Measurements from ENCODE around the gene RABGAP1L.
"Not testable (repeated sequence)": the region's sequence is repeated elsewhere in the genome, so short reads cannot be mapped to it uniquely, and the experiment has no call there.

Gene RABGAP1L

DNA sequence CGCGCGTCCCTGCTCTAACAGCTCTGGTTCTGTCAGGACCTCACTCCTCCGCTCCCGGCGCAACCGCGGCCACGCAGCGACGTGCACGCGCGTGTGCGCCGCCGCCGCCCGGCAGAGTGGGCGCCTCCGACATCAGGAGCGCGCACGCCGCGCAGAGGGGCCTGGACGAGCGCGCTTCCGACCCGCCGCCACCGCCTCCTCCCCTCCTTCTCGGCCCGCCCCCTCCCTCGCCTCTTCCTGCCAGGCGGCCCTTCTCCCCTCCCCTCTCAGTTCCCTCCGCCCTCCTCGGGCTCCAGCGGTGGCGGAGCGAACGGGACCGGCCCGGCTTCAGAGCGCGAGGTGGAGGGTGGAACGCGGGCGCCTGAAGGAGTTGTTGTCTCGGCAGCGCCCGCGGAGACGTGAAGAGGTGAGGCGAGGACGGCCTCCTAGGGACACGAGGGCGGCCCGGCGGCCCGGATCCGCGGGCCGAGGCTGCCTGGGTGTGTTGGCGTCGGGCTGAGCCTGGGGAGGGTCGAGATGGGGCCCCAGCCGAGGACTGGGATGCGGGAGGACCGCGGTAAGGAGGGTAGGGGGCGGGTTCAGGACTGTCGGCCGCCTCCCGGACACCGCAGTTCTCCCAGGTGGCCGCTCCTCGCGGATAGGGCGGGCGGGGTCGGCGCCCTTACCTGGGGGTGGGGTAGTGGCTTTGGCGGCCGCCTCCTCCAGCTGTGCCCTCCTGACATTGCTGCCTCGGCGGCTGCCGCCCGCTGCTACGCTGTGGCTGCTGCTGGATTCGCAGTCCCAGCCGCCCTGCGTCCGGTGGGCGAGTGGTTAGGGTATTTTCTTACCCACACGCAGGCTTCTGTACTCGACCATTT, at the start of gene RABGAP1L:
RABGAP1L (plus strand) TSS at position 269 of the 857 bp plus-strand sequence.
- peak; percentile 89 for DNase-seq

DNA sequence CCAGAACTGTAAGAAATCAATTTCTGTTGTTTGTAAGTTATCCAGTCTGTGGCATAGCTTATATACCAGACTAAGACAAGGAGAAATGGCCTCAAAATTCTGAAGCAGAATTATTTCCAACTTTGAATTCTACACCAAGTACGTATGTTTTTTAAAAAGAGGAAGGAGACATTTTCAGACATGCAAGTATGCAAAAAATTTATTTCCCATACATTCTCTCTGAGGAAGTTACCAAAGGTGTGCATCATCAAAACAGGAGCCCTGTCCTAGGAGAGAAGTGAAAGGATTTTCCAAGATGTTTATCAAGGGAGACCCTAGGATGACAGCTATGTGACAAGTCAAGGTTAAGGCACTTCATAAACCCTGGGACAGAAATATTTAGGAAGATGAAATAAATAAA, 49.3 kb upstream of the RABGAP1L start:
- no peak for DNase-seq

DNA sequence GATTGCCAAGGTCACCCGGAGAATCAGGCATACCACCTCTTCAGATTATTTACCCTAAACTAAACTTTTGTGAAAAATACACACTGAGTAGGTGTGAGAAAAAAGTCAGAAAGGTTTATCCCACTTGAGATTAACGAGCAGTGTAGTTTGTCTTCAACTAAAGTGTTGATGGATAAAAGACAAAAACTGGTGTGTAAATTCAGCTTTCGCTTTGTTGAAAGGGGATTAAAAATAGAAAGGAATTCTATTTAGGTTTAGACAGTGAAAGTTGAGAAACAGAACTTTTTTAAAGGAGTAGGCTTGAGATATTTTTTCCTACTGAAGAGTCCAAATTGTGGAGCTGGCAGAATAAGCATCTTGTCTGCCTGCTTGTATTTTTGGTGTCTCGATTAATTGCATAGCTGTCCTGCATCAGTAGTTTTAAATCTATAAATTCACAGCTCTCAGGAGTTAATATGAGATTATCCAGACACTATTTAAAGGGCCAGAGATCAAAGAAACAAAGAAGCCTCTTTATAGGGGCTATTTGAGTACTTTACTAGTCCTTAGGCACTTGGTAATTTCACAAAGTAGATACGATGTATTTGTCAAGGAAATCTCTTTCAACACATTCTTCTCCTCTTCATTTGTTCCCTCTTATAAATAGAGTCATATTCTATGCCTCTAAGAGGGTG, 46.7 kb upstream of the RABGAP1L start:
- no peak for DNase-seq

DNA sequence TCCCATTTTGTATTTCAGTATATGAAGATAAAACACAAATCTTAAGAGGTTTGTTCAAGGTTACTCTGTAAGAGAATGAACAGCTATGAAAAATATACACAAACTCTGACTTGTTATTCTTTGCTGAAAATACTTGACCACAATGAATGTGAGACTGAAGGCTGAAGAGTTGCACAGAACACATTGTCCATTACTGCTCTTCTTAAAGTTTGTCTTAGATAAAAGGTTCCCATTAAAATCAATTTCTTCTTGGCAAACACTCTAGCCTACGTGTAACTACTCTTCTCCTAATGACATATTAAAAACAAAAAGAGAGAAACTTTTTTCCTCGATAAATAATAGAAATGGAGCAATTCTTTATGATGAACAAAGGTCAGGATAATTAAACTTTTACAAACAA, 45.2 kb upstream of the RABGAP1L start:
- DNase-seq = no peak

DNA sequence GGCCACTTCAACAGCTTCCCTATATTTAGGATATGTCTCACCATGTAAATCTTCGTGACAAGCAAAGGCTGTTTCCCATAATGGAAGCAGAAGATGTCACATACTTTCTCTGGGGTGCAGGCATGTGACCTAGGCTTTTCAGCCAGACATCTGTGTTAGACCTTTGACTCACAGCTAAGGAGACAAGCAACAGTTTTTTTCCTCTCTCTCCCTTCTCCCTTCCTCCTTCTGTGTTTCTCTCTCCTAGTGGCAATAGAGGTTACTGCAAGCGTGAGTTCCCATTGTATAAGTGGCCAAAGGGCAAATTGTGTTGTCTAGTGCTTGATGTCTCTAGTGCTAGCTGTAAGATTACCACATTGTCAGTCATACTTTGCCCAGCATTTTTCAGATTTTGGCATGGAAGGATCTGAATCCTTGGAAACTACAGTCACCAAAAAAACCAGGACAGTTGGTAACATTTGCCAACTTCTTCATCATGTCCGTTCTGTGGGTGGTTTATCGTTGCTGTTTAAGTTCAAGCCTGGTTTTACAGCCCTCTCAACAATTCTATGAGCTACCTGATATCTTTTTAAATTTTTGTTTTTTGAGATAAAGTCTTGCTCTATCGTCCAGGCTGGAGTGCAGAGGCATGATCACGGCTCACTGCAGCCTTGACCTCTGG, 44.4 kb upstream of the RABGAP1L start:
- DNase-seq = no peak

DNA sequence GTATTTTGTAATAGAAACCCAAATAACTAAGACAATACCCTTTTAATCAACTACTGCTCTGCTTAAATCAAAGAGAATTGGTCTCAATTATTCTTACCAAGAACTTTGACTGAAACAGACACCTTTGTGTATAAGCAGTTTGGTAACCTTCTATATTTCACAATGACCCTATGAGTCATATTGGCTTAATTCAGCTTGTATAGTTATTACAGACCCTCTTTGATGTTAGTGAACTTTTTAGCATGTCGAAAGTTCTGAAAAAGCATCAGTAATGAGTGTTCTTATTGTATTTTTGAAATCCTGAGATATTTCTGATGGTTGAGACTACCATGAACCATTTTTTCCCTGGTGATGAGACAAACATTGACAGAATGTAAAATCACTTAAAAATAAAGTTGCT, 43.3 kb upstream of the RABGAP1L start:
- no peak for DNase-seq

DNA sequence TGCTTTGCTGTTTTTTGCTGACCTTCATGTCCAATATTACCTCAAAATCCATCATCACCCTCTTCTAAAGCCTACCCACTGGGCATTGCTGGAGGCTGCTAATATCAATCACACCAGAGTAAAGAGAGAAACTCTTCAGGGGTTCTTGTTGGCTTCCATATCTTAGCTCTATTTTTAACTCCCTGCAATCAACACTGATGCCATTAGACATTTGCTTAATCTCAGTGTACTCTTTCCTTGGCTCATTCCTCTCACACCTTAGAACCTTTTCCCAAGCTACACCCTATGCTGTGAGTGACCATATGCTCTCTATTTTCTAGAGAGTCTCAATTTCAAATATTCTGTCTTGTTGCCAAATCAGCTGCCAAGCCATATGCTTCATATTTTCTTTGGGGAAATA, 40.6 kb upstream of the RABGAP1L start:
- DNase-seq = no peak

DNA sequence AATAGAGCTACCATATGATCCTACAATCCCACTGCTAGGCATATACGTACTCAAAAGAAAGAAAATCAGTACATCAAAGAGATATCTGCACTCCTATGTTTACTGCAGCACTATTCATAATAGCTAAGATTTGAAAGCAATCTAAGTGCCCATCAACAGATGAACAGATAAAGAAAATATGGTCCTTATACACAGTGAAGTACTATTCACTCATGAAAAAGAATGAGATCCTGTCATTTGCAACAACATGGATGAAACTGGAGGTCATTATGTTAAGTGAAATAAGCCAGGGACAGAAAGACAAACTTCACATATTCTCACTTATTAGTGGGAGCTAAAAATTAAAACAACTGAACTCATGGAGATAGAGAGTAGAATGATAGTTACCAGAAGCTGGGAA, 37.0 kb upstream of the RABGAP1L start:
- DNase-seq = not testable (repeated sequence)

DNA sequence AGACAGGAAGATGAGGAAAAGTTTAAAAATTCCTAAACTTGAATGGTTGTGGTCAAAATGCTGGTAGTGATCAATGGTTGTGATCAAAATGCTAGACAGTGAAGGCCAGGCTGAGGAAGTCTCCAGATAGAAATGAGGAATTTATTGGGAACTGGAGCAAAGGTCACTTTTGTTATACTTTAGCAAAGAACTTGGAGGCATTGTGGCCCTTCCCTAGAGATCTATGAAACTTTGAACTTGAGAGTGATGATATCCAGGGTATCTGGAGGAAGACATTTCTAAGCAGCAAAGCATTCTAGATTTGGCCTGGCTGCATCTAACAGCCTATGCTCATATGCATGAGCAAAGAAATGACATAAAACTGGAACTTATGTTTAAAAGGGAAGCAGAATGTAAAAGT, 35.5 kb upstream of the RABGAP1L start:
- DNase-seq = no peak

DNA sequence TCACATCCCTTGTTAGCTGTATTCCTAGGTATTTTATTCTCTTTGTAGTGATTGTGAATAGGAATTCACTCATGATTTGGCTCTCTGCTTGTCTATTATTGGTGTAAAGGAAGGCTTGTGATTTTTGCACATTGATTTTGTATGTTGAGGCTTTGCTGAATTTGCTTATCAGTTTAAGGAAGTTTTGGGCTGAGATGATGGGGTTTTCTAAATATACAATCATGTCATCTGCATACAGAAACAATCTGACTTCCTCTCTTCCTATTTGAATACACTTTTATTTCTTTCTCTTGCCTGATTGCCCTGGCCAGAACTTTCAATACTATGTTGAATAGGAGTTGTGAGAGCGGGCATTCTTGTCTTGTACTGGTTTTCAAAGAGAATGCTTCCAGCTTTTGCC, 32.1 kb upstream of the RABGAP1L start:
- DNase-seq = not testable (repeated sequence)

DNA sequence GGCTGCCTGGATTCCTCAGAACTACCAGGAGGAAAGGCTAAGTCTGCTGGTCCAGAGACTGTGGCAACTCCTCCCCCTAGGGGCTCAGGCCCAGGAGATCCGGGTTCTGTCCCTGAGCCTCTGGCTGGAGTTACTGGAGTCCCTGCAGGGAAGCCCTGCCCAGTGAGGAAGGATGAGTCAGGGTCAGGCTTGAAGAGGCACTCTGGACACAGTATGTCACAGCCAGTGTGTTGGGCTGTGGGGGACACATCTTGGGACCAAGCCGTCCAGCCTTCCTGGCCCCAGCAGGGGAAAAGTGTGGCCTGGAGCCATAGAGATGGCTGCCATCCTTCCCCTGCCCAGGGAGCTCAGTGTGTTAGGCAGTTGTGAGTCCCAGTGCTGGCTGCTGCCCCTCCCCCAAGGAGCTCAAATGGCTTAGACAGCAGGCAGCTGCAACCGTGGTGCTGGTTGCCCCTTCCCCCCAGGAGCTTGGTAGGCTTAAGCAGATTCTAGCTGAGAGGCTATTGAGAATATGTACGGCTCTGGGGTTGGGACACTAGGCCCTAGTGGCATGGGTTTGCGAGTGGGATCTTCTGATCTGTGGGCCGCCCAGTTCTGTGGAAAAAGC, 28.2 kb upstream of the RABGAP1L start:
- DNase-seq = no peak

DNA sequence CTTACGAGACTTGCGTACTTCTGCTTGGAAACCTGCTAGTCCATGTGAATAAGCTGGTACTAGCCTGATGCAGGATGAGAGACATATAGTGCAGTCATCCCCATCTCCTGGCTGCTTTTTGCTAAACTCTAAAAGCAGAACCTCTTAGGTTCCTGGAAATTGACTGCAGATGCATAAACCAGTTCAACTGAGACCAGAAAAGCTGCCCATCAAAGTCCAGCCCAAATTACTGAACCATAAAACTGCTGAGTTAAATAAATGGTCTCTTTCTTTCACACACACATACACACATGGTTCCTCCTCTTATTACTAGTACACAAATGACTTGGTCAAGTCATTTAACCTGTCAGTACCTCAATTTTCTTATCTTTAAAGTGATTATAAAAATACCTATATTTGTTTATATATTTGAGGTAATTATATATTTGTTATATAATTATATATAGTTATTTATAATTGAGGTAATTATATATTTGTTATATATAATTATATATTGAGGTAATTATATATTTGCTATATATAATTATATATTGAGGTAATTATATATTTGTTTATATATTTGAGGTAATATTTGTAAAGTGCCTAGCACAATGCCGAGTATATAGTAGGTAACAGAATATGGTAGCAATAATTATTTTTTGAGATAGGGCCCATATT, 25.2 kb upstream of the RABGAP1L start:
- DNase-seq = no peak

DNA sequence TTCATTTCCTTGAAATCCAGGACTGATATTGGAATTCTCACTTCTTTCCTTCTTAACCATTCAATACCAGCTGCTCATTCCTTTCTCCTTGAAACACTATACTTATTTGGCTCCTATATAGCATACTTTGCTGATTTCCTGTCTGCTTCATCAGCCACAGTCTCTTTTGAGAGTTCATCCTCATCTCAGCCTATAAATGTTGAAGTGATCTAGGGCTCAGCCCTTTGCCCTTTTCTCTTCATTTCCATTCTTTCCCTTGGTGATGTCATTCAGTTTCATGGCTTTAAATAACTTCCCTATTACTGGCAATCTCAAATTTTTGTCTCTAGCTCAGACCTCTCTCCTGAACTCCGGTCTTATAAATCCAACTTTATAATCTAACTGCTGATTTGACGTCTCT, 24.1 kb upstream of the RABGAP1L start:
- DNase-seq = no peak

DNA sequence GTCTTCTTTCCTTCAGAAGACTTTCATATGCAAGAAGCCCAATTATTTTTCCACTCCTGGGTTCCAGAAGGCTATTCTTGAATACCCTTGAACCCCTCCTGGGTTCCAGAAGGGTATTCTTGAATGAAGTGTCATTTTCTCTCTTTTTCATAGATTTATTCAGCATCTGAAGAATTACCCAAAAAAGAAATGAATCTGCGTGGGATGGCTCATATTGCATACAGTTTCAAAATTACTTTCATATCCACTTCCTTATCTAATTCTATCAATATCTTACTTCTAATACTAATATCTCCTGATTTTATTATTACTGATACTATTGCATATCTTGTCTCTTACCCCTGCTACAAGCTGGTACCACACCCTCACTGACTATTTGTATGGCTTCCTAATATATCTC, 22.6 kb upstream of the RABGAP1L start:
- no peak for DNase-seq

DNA sequence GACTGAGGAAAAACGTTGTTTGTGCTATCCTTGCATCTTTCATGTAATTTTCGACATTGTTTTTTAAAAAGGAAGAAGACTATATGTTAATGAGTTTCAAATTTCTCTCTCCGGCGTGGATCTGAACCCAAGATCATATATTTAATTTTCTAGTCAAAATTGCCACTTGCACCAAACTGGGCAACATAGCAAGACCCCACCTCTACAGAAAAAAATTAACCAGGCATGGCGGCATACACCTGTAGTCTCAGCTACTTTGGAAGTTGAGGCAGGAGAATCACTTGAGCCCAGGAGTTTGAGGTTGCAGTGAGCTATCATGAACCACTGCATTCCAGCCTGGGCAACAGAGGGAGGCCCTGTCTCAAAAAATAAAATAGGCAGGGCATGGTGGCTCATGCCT, 16.5 kb upstream of the RABGAP1L start:
- DNase-seq = no peak

DNA sequence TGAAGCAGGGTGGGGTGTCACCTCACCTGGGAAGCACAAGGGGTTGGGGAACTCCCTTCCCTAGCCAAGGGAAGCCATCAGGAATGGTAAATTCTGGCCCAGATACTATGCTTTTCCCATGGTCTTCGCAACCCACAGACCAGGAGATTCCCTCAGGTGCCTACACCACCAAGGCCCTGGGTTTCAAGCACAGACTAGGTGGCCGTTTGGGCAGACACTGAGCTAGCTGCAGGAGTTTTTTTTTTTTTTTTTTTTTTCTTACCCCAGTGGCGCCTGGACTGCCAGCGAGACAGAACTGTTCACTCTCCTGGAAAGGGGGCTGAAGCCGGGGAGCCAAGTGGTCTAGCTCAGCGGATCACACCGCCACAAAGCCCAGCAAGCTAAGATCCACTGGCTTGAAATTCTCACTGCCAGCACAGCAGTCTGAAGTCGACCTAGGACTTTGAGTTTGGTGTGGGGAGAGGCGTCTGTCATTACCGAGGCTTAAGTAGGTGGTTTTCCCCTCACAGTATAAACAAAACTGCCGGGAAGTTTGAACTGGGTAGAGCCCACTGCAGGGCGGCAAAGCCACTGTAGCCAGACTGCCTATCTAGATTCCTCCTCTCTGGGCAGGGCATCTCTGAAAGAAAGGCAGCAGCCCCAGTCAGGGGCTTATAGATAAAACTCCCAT, 15.5 kb upstream of the RABGAP1L start:
- not testable (repeated sequence) for DNase-seq

DNA sequence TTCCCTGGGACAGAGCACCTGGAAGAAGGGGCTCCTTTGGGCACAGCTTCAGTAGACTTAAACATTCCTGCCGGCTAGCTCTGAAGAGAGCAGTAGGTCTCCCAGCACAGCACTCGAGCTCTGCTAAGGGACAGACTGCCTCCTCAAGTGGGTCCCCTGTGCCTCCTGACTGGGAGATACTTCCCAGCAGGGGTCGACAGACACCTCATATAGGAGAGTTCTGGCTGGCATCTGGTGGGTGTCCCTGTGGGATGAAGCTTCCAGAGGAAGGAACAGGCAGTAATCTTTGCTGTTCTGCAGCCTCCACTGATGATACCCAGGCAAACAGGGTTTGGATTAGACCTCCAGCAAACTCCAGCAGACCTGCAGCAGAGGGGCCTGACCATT, 14.9 kb upstream of the RABGAP1L start:
- DNase-seq = not testable (repeated sequence)

DNA sequence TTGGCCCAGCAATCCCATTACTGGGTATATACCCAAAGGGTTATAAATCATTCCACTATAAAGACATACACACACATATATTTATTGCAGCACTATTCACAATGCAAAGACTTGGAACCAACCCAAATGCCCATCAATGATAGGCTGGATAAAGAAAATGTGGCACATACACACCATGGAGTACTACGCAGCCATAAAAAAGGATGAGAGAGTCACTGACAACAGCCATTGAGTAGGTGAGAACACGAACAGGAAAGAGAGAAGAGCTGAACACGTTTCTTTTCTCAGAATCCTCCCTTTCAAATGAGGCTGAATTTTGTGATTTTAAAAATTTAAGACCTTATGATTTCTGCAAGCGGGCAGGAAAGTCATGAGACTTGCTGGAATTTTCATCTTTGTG, 10.1 kb upstream of the RABGAP1L start:
- no peak for DNase-seq

DNA sequence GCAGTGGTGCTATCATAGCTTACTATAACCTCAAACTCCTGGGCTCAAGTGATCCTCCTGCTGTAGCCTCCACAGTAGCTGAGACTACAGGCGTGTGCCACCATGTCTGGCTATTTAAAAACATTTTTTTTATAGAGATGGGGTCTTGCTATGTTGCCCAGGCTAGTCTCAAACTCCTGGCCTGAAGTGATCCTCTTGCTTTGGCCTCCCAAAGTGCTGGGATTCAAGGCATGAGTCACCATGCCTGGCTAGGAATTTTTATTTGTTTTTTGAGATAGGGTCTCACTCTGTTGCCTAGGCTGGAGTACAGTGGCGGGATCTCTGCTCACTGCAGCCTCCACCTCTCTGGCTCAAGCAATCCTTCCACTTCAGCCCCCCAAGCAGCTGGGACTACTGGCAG, 8.8 kb upstream of the RABGAP1L start:
- no peak for DNase-seq

DNA sequence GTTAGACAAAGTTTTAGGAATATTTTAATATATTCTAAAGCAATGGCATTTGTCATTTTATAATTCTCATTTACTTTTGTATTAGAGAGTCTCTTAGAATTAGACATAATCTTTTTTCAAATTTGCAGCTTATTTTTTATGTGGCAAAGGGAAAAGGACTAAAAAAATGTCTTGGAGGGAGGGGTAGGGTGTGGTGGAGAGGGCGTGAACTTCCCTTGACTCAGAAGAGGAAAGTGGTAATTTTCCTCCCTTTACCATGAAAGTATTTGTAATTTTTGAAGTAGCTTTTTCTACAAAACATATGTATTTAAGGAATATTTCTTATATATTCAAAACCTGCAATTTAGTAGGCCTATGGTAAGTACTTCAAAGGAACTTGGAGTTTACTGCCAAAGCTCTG, 6.9 kb upstream of the RABGAP1L start:
- DNase-seq = no peak

DNA sequence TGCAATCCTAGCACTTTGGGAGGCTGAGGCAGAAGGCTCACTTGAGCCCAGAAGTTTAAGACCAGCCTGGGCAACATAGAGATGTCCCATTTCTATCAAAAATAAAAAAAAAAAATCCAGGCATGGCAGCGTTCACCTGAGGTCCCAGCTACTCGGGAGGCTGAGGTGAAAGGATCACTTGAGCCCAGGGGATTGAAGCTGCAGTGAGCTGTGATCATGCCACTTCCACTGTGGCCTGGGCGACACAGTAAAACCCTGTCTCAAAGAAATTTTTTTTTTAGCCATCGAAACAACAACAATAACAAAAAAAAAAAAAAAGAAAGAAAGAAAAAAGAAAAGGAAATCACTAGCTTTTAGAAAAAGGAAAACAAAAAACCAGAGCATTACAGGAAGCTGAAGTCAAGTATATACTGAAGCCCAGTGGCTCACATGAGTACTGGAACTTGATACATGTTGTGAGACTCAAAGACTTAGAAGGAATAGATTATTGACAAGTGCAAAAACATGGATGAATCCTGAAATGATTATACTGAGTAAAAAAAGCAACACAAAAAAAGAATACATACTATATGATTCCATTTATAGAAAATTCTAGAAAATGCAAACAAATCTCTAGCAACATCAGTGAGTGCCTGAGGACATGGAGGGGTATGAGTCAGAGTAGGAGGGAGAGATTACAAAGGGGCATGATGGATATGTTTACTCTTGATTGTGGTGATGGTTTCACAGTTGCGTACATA, 6.1 kb upstream of the RABGAP1L start:
- no peak for DNase-seq

DNA sequence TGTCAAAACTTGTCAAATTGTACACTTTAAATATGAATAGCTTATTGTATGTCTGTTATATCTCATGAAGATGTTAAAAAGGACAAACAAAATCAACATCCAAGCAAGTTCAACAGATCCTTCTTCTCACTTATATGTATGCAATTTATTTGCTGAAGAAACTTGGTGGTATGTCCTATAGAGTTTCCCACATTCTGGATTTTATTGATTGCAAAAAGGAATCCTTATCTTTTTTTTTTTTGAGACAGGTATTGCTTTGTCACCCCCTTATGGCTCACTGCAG, 5.6 kb upstream of the RABGAP1L start:
- no peak for DNase-seq
